ENCODE data around the gene KDM1B.

- TF ChIP-seq SUZ12 (IDR thresholded peaks at IDR 0.05; ENCODE audit: low read length) (no peak), EZH2 (IDR thresholded peaks at IDR 0.05; ENCODE audit: low read depth, low read length, severe bottlenecking) (no peak), RBBP5 (IDR thresholded peaks at IDR 0.05; ENCODE audit: borderline replicate concordance, low read depth, low read length) (no peak), JUND (IDR thresholded peaks at IDR 0.05; ENCODE audit: low read length) (no peak), CTCF (IDR thresholded peaks at IDR 0.05; ENCODE audit: control extremely low read depth in 1 of 3, insufficient read depth in 1 of 3, low read depth in 1 of 3, low read length in 3 of 3) (no peak)
Measured at GRCh38 chr6:18247002-18247401, 91.8 kb downstream of the KDM1B start.
